ENCODE measurements around the gene NR1H3.

DNA sequence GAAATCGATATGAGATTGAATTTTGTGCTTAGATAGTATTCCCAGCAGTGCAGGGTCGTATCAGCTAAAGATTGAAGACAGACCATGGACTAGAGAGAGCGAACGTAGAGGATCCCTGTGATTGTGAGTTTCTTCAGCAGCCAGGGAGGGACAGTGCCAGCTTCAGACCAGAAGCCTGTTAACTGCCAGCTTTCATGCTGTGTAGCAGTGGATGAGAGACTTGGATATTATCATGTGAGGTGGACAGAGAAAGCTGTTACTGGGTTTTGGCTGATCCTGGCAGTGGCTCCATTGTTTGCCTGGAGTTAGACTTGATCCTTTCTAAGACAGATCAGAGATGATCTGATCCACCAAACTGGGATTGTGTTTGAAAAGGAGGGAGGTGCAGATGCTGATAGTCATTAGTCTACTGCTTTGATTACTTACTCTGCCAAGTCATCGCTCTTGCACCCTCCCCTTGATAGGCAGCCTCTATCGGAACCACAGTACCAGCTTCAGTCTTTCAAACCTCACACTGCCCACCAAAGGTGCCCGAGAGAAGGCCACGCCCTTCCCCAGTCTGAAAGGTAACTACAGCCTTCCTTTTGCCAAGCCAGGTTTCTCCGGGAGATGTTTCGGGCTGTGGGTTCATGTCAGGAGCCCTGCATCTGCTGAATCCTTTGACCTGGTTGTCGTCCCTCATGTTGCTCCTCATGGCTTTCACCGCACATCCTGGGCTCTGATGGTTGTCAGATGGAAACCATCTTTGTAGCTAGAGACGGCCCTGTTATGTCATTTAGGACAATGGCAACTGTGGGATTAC is 28.4 kb downstream of the NR1H3 start:
- TF ChIP-seq, protein P1, sequence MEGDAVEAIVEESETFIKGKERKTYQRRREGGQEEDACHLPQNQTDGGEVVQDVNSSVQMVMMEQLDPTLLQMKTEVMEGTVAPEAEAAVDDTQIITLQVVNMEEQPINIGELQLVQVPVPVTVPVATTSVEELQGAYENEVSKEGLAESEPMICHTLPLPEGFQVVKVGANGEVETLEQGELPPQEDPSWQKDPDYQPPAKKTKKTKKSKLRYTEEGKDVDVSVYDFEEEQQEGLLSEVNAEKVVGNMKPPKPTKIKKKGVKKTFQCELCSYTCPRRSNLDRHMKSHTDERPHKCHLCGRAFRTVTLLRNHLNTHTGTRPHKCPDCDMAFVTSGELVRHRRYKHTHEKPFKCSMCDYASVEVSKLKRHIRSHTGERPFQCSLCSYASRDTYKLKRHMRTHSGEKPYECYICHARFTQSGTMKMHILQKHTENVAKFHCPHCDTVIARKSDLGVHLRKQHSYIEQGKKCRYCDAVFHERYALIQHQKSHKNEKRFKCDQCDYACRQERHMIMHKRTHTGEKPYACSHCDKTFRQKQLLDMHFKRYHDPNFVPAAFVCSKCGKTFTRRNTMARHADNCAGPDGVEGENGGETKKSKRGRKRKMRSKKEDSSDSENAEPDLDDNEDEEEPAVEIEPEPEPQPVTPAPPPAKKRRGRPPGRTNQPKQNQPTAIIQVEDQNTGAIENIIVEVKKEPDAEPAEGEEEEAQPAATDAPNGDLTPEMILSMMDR (conservative IDR thresholded peaks at IDR 0.05 in 1 of 2, IDR thresholded peaks at IDR 0.05 in 1 of 2; ENCODE audit: low read depth in 1 of 2, low read length in 2 of 2): no peak
- no peak for TF ChIP-seq EZH2 (IDR thresholded peaks at IDR 0.05; ENCODE audit: low read length, missing control alignments)

All from fibroblast of lung (primary cell).